Upper lobe of right lung (tissue), 1 donor: ENCODE results near the gene MYO18B. TPM values are rescaled to one million over a fixed set of nuclear protein-coding genes. Genes with fewer than 3 reads are reported as not detected.

Experiments
- ATAC-seq: fragments of 200-7000 bp; cut with Tn5 transposase; one replicate; pipeline ENCODE4 v1.9.1; 2020; ENCODE audit warnings: mild to moderate bottlenecking, moderate library complexity
- DNase-seq: peaks from one replicate; pipeline ENCODE4 v3.0.0-alpha.2; 2020
- H3K27ac ChIP-seq: fragments of 200-600 bp; one replicate; pipeline ENCODE4 v1.8.0; 2022
- H3K27me3 ChIP-seq: fragments of 200-600 bp; one replicate; pipeline ENCODE4 v1.8.0; 2022; ENCODE audit warnings: mild to moderate bottlenecking
- H3K36me3 ChIP-seq: fragments of 200-600 bp; one replicate; pipeline ENCODE4 v1.8.0; 2022
- H3K4me1 ChIP-seq: fragments of 200-600 bp; one replicate; pipeline ENCODE4 v1.8.0; 2022
- H3K4me3 ChIP-seq: fragments of 200-600 bp; one replicate; pipeline ENCODE4 v1.8.0; 2022; ENCODE audit warnings: mild to moderate bottlenecking
- H3K9me3 ChIP-seq: fragments of 200-600 bp; one replicate; pipeline ENCODE4 v1.8.0; 2022
- CTCF ChIP-seq: fragments of 200-600 bp; IDR thresholded peaks from one replicate; pipeline ENCODE4 v1.8.0; 2022; ENCODE audit warnings: antibody characterized with exemption
- intact Hi-C: fragments of 100-400 bp; cut with DNase I; formaldehyde crosslinking; loops from one replicate; pipeline ENCODE4 v1.11.0; 2022
- total RNA-seq: library from RNA; stranded (reverse); fragmentation: NEBNext Ultra II Directional; extraction: Animal tissue kit (Norgen Biotek cat#: 25700); gene quantifications from one replicate; pipeline ENCODE4 v1.2.1, GENCODE V29; 2021
- donor health status: DM: no; HTN: yes; CAD: no; lungs with severe emphysema.

Gene MYO18B
- total RNA-seq, 1 donor from 2014 or later: 0.14 TPM

GRCh38 chr22:26068571-26068970 is 326.6 kb downstream of the MYO18B start:
- no peaks in the 10 kb centered on the region for H3K36me3 ChIP-seq
- no peak for TF ChIP-seq CTCF
- no peaks in the 10 kb centered on the region for H3K9me3 ChIP-seq
- ATAC-seq (no peak), DNase-seq (no peak)
- no peaks in the 10 kb centered on the region for H3K4me1 ChIP-seq
- intact Hi-C loops: no loop called here
- H3K27me3 ChIP-seq: peaks cover 16% of the 10 kb centered on the region
- no peak overlapping the region for H3K27ac ChIP-seq
- H3K4me3 ChIP-seq: no peak overlapping the region

GRCh38 chr22:26072621-26073020 is 330.6 kb downstream of the MYO18B start:
- no peaks in the 10 kb centered on the region for H3K9me3 ChIP-seq
- no peak for ATAC-seq
- no peak overlapping the region for H3K27ac ChIP-seq
- no peaks in the 10 kb centered on the region for H3K4me1 ChIP-seq
- peaks cover 26% of the 10 kb centered on the region for H3K27me3 ChIP-seq
- DNase-seq: no peak
- H3K4me3 ChIP-seq: no peak overlapping the region
- intact Hi-C loops: no loop called here
- no peaks in the 10 kb centered on the region for H3K36me3 ChIP-seq
- no peak for TF ChIP-seq CTCF

DNA sequence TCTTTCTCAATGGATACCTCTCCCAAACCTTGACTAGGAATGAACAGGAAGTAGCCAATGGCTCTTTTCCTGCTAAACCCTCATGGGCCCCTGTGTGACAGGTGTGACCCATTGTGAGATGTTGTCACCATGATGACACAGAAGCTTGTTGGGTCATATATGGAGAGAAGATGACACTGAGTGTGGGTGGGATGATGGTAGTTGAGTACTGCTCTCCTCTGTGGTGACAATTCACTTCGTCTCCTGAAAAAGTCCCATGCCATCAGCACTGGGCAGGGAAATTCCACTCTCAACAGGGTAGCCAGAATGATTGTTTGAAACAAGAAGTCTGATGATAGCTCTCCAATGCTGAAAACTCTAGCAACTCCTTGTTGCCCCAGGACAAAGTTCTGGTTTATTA is 333.3 kb downstream of the MYO18B start:
- H3K27me3 ChIP-seq: peaks cover 14% of the 10 kb centered on the region
- TF ChIP-seq CTCF: no peak
- H3K9me3 ChIP-seq: no peaks in the 10 kb centered on the region
- H3K4me3 ChIP-seq: no peak overlapping the region
- no peaks in the 10 kb centered on the region for H3K4me1 ChIP-seq
- ATAC-seq (no peak), DNase-seq (no peak)
- H3K27ac ChIP-seq: no peak overlapping the region
- no peaks in the 10 kb centered on the region for H3K36me3 ChIP-seq
- intact Hi-C loops: no loop called here

GRCh38 chr22:26079009-26079408 is 337.0 kb downstream of the MYO18B start:
- intact Hi-C loops: no loop called here
- H3K27me3 ChIP-seq: peaks cover 21% of the 10 kb centered on the region
- no peak overlapping the region for H3K27ac ChIP-seq
- H3K4me1 ChIP-seq: no peaks in the 10 kb centered on the region
- H3K9me3 ChIP-seq: no peaks in the 10 kb centered on the region
- no peak for DNase-seq
- H3K36me3 ChIP-seq: no peaks in the 10 kb centered on the region
- no peak for ATAC-seq
- H3K4me3 ChIP-seq: no peak overlapping the region
- no peak for TF ChIP-seq CTCF

Other genes with a start within 250 kb of the MYO18B start
- 26.0 TPM for gene GRK3, start 177.5 kb upstream of the MYO18B start, total RNA-seq